ENCODE results near the gene PCA3. TPM values are rescaled to one million over a fixed set of nuclear protein-coding genes. Genes with fewer than 3 reads are reported as not detected.

Gene PCA3
- 0.07 and 0.13 TPM in 2 replicates for total RNA-seq

GRCh38 chr9:76764138-76764537 lies at the start of gene PCA3:
Gene PCA3 (plus strand): TSS chr9:76764438.

Other genes with a start within 250 kb of the PCA3 start
- 27.0 and 135 TPM in 2 replicates for gene PRUNE2, start 141.7 kb downstream of the PCA3 start, total RNA-seq